Measurements from ENCODE around the gene RAB44. TPM values are rescaled to one million over a fixed set of nuclear protein-coding genes. Genes with fewer than 3 reads are reported as not detected.

RAB44 gene
- total RNA-seq, 2 donors from 2014 or later = 0.08 to 0.30 TPM

DNA sequence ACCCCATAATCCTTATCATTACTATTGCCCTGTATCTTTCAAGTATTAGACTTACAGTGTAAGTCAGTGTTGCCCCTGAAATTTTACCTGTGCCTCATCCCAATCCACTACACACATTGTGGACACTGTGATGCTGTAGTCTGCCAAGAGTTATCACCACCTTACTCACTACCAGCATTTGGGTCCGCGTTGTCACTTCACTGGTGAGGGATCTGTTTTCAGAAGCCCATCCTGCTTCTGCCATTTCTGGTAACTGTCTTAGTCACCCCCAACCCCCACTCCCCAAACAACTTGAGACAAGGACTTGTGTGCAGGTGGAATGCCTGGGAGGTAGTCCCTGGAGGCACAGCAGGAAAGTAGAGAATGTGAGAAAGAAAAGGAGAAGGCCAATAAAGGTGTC is 6.0 kb upstream of the RAB44 start:
- no peak for DNase-seq

GRCh38 chr6:36692220-36692619 is 5.4 kb upstream of the RAB44 start:
- no peaks in the 10 kb centered on the region for H3K9me3 ChIP-seq
- no peak overlapping the region for H3K9ac ChIP-seq (ENCODE audit: low read depth in 2 of 2, low read length in 2 of 2)
- H3K4me1 ChIP-seq = no peaks in the 10 kb centered on the region
- intact Hi-C loops (cut with DNase I) = loop anchor here (5.0 to 10.0 kb wide), 2 partner anchors 70 to 277 kb away; no protein-coding TSS in a partner anchor
- H3K27ac ChIP-seq = no peak overlapping the region
- H3K36me3 ChIP-seq = no peaks in the 10 kb centered on the region
- no peaks in the 10 kb centered on the region for H3K27me3 ChIP-seq
- no peak for DNase-seq
- no peak for TF ChIP-seq CTCF (IDR thresholded peaks at IDR 0.05)
- no peak overlapping the region for H3K4me3 ChIP-seq

More for the DNA sequence above, 6.0 kb upstream of the RAB44 start:
- Histone ChIP-seq H3K27me3 (no peaks in the 10 kb centered on the region), H3K36me3 (peaks cover 6% of the 10 kb centered on the region), H3K4me1 (no peaks in the 10 kb centered on the region), H3K9me3 (no peaks in the 10 kb centered on the region), H3K4me3 (no peak overlapping the region), H3K9ac (ENCODE audit: low read depth in 2 of 2, low read length in 2 of 2) (no peak overlapping the region), H3K27ac (no peak overlapping the region)
- no peak for TF ChIP-seq CTCF (IDR thresholded peaks at IDR 0.05)
- intact Hi-C loops (cut with DNase I) = loop anchor here (5.0 to 10.0 kb wide), 2 partner anchors 71 to 277 kb away; no protein-coding TSS in a partner anchor

- no peak for DNase-seq
- H3K4me1 ChIP-seq = no peaks in the 10 kb centered on the region
- no peaks in the 10 kb centered on the region for H3K9me3 ChIP-seq
- H3K27me3 ChIP-seq = no peaks in the 10 kb centered on the region
- no peaks in the 10 kb centered on the region for H3K36me3 ChIP-seq
- no peak overlapping the region for H3K4me3 ChIP-seq
- H3K27ac ChIP-seq = no peak overlapping the region
- no peak overlapping the region for H3K9ac ChIP-seq (ENCODE audit: low read depth in 2 of 2, low read length in 2 of 2)
- no peak for TF ChIP-seq CTCF (IDR thresholded peaks at IDR 0.05)
- intact Hi-C loops (cut with DNase I) = loop anchor here (5.0 to 10.0 kb wide), 2 partner anchors 69 to 278 kb away; no protein-coding TSS in a partner anchor
Observed at GRCh38 chr6:36692861-36693702, 4.5 kb upstream of the RAB44 start.

DNA sequence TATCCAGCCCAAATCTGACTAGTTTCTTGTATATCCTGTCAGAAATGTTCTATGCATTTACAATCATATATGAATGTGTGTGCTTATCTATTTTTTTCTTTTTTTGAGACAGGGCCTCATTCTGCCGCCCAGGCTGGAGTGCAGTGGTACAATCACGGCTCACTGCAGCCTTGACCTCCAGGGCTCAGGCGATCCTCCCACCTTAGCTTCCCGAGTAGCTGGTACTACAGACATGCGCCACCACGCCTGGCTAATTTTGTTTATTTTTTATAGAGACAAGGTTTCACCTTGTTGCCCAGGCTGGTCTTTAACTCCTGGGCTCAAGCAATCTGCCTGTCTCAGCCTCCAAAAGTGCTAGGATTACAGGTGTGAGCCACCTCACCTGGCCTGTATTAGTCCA is 3.0 kb upstream of the RAB44 start:
- no peak overlapping the region for H3K27ac ChIP-seq
- intact Hi-C loops (cut with DNase I) = loop anchor here (5.0 to 10.0 kb wide), 2 partner anchors 68 to 280 kb away; no protein-coding TSS in a partner anchor
- no peak for TF ChIP-seq CTCF (IDR thresholded peaks at IDR 0.05)
- no peaks in the 10 kb centered on the region for H3K9me3 ChIP-seq
- no peak overlapping the region for H3K9ac ChIP-seq (ENCODE audit: low read depth in 2 of 2, low read length in 2 of 2)
- H3K36me3 ChIP-seq = no peaks in the 10 kb centered on the region
- H3K4me1 ChIP-seq = no peaks in the 10 kb centered on the region
- no peak overlapping the region for H3K4me3 ChIP-seq
- H3K27me3 ChIP-seq = no peaks in the 10 kb centered on the region
- DNase-seq = no peak

GRCh38 chr6:36695414-36695813 is 2.2 kb upstream of the RAB44 start:
- intact Hi-C loops (cut with DNase I) = loop anchor here (10.0 kb wide), 1 partner anchor 281 kb away; no protein-coding TSS in a partner anchor

More at GRCh38 chr6:36695414-36695813, 2.2 kb upstream of the RAB44 start:
- H3K27ac ChIP-seq = no peak overlapping the region
- H3K36me3 ChIP-seq = no peaks in the 10 kb centered on the region
- no peaks in the 10 kb centered on the region for H3K4me1 ChIP-seq
- no peak for DNase-seq
- no peaks in the 10 kb centered on the region for H3K9me3 ChIP-seq
- no peak for TF ChIP-seq CTCF (IDR thresholded peaks at IDR 0.05)
- H3K9ac ChIP-seq (ENCODE audit: low read depth in 2 of 2, low read length in 2 of 2) = no peak overlapping the region
- H3K27me3 ChIP-seq = no peaks in the 10 kb centered on the region
- H3K4me3 ChIP-seq = no peak overlapping the region

Data from colonic mucosa (tissue), 4 donors.